ENCODE data around the gene TMEM53.

Gene TMEM53

DNA sequence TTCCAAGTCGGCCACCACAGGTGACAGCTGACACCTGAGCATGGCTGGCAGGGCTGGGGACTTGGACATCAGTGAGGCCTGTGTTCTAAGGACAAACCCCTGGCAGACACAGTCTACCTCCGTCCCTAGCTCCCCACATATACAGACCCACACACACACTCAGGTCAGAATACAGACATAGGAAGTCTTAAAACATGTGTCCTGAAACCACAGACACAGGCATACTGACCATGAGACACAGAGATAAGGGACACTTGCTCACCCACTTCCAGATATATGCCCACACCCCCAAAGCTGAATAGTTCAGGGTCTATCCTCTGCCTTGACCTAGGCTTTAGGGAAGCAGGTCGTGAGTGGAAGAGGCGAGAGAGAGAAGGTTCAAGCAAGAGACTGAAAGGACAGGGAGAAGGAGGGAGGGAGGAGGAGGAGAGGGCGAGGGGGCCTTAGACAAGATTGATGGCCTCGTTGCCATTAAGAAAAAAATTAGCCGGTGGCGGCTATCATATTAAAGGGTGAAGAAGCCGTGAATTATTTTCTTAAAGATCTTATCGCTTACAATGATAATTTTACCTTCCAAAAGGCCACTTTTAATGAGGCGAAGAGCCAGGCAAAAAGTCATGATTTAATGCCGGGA, 49.9 kb downstream of the TMEM53 start:
- Histone ChIP-seq H3K36me3 (ENCODE audit: control insufficient read depth, insufficient read depth, low read length) (no peaks in the 10 kb centered on the region), H3K4me3 (ENCODE audit: low read length) (no peak overlapping the region), H3K27ac (ENCODE audit: low read depth, low read length) (no peak overlapping the region), H3K4me1 (ENCODE audit: control insufficient read depth, insufficient read depth, low read length) (peaks cover 7% of the 10 kb centered on the region), H3K27me3 (ENCODE audit: control insufficient read depth, insufficient read depth, low read length) (no peaks in the 10 kb centered on the region), H3K9ac (ENCODE audit: low read length) (no peak overlapping the region)

DNA sequence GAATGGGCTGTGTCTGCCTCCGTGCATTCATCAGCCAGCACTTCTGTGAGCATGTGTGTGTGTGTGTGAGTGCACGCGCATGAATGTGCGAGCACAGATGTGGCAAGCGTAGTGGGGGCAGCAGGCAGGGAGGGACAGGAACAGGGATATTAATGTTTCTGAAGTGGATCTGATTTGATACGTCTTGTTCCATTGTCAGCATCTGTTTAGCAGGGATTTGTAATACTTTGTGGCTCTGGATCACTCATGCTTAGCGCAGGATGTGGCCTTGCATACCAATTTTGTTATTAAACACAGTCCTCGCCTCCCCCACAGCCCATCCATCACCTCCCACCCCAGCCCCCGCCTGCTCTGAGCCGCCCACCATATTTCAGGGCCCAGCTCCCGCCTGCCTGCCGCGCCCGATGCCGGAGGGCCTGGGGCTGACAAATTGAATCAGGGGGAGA, 52.4 kb downstream of the TMEM53 start:
- H3K27ac ChIP-seq (ENCODE audit: low read depth, low read length), result no peak overlapping the region
- H3K36me3 ChIP-seq (ENCODE audit: control insufficient read depth, insufficient read depth, low read length), result no peaks in the 10 kb centered on the region
- H3K9ac ChIP-seq (ENCODE audit: low read length), result no peak overlapping the region
- H3K4me3 ChIP-seq (ENCODE audit: low read length), result no peak overlapping the region
- peaks cover 18% of the 10 kb centered on the region for H3K4me1 ChIP-seq (ENCODE audit: control insufficient read depth, insufficient read depth, low read length)
- H3K27me3 ChIP-seq (ENCODE audit: control insufficient read depth, insufficient read depth, low read length), result peaks cover 3% of the 10 kb centered on the region

DNA sequence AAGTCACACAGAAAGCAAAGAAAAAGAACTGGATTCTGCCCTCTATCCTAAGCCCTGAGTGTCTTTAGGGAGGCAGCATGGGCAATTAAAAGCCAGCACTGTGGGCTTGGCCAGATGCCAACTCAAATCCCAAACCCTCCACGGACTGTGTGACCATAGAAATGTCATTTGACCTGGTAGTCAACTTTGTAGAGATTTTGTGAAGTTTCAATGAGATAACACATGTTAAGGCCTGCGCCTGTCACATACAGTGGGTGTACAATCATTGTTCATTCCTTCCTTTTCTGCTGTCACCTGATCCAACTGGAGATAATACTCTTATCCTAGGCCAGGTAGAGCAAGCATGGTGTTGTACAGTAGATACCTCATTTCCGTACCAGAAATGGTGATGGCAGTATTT, 54.2 kb downstream of the TMEM53 start:
- Histone ChIP-seq H3K9ac (ENCODE audit: low read length) (no peak overlapping the region), H3K36me3 (ENCODE audit: control insufficient read depth, insufficient read depth, low read length) (no peaks in the 10 kb centered on the region), H3K27ac (ENCODE audit: low read depth, low read length) (peak overlapping the region; percentile 67), H3K4me1 (ENCODE audit: control insufficient read depth, insufficient read depth, low read length) (peaks cover 18% of the 10 kb centered on the region), H3K4me3 (ENCODE audit: low read length) (no peak overlapping the region), H3K27me3 (ENCODE audit: control insufficient read depth, insufficient read depth, low read length) (peaks cover 7% of the 10 kb centered on the region)

- H3K4me1 ChIP-seq (ENCODE audit: control insufficient read depth, insufficient read depth, low read length), result peaks cover 18% of the 10 kb centered on the region
- no peak overlapping the region for H3K4me3 ChIP-seq (ENCODE audit: low read length)
- H3K36me3 ChIP-seq (ENCODE audit: control insufficient read depth, insufficient read depth, low read length), result no peaks in the 10 kb centered on the region
- H3K27ac ChIP-seq (ENCODE audit: low read depth, low read length), result peak overlapping the region; percentile 67
- H3K27me3 ChIP-seq (ENCODE audit: control insufficient read depth, insufficient read depth, low read length), result peaks cover 7% of the 10 kb centered on the region
- no peak overlapping the region for H3K9ac ChIP-seq (ENCODE audit: low read length)
These were observed 54.9 kb downstream of the TMEM53 start for GRCh38 chr1:44619261-44619900.

DNA sequence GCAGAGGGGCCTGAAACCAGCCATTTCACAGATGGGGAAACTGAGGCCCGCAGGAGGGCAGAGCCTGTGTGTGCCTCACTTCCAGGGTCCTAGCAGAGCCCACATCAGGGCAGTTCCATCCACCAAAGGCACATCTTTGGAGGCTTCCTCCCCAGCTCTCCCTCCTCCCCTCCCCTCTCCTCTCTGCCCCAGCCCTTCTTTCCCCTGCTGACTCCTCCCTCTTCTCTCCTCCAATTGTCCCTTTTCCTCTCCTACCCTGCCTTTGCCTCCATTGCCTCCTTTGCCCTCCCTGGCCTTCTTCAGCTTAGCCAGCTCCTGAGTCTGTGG, 56.6 kb downstream of the TMEM53 start:
- Histone ChIP-seq H3K4me1 (ENCODE audit: control insufficient read depth, insufficient read depth, low read length) (peaks cover 18% of the 10 kb centered on the region), H3K27ac (ENCODE audit: low read depth, low read length) (peak overlapping the region; percentile 65), H3K36me3 (ENCODE audit: control insufficient read depth, insufficient read depth, low read length) (no peaks in the 10 kb centered on the region), H3K27me3 (ENCODE audit: control insufficient read depth, insufficient read depth, low read length) (peaks cover 7% of the 10 kb centered on the region), H3K9ac (ENCODE audit: low read length) (no peak overlapping the region), H3K4me3 (ENCODE audit: low read length) (peak overlapping the region; percentile 31)

GRCh38 chr1:44616991-44617702, 57.1 kb downstream of the TMEM53 start:
- Histone ChIP-seq H3K36me3 (ENCODE audit: control insufficient read depth, insufficient read depth, low read length) (no peaks in the 10 kb centered on the region), H3K4me3 (ENCODE audit: low read length) (peak overlapping the region; percentile 31), H3K9ac (ENCODE audit: low read length) (no peak overlapping the region), H3K4me1 (ENCODE audit: control insufficient read depth, insufficient read depth, low read length) (peaks cover 18% of the 10 kb centered on the region), H3K27me3 (ENCODE audit: control insufficient read depth, insufficient read depth, low read length) (peaks cover 7% of the 10 kb centered on the region), H3K27ac (ENCODE audit: low read depth, low read length) (peak overlapping the region; percentile 65)

GRCh38 chr1:44616284-44616990, 57.8 kb downstream of the TMEM53 start:
- Histone ChIP-seq H3K27me3 (ENCODE audit: control insufficient read depth, insufficient read depth, low read length) (peaks cover 7% of the 10 kb centered on the region), H3K4me3 (ENCODE audit: low read length) (peak overlapping the region; percentile 31), H3K36me3 (ENCODE audit: control insufficient read depth, insufficient read depth, low read length) (no peaks in the 10 kb centered on the region), H3K9ac (ENCODE audit: low read length) (no peak overlapping the region), H3K4me1 (ENCODE audit: control insufficient read depth, insufficient read depth, low read length) (peaks cover 18% of the 10 kb centered on the region), H3K27ac (ENCODE audit: low read depth, low read length) (no peak overlapping the region)

- H3K36me3 ChIP-seq (ENCODE audit: control insufficient read depth, insufficient read depth, low read length), result no peaks in the 10 kb centered on the region
- H3K4me3 ChIP-seq (ENCODE audit: low read length), result no peak overlapping the region
- H3K4me1 ChIP-seq (ENCODE audit: control insufficient read depth, insufficient read depth, low read length), result peaks cover 9% of the 10 kb centered on the region
- H3K27me3 ChIP-seq (ENCODE audit: control insufficient read depth, insufficient read depth, low read length), result peaks cover 11% of the 10 kb centered on the region
- no peak overlapping the region for H3K27ac ChIP-seq (ENCODE audit: low read depth, low read length)
- no peak overlapping the region for H3K9ac ChIP-seq (ENCODE audit: low read length)
These were observed 60.3 kb downstream of the TMEM53 start for GRCh38 chr1:44613941-44614340.

DNA sequence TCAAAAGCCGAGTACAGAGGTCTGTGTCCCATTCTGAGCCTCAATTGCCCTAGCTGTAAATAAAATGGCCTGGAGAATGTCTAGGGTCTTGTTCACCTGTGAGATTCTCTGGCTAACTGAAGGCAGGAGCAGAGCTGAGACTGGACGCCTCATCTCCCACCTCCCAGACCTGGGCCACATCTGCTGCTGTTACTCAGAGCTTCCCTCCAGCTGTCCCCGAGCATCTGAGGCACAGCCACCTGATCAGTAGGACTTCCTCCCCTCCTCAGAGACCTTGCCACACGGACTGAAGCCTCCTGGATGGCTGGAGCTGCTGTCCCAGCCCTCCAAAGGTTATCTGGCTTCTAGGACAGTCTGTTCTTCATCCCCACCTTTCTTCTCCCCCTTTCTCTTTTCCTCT, 62.4 kb downstream of the TMEM53 start:
- H3K27me3 ChIP-seq (ENCODE audit: control insufficient read depth, insufficient read depth, low read length), result peaks cover 8% of the 10 kb centered on the region
- no peak overlapping the region for H3K4me3 ChIP-seq (ENCODE audit: low read length)
- H3K36me3 ChIP-seq (ENCODE audit: control insufficient read depth, insufficient read depth, low read length), result no peaks in the 10 kb centered on the region
- no peak overlapping the region for H3K27ac ChIP-seq (ENCODE audit: low read depth, low read length)
- no peak overlapping the region for H3K9ac ChIP-seq (ENCODE audit: low read length)
- H3K4me1 ChIP-seq (ENCODE audit: control insufficient read depth, insufficient read depth, low read length), result no peaks in the 10 kb centered on the region

- no peaks in the 10 kb centered on the region for H3K4me1 ChIP-seq (ENCODE audit: control insufficient read depth, insufficient read depth, low read length)
- no peak overlapping the region for H3K27ac ChIP-seq (ENCODE audit: low read depth, low read length)
- H3K9ac ChIP-seq (ENCODE audit: low read length), result no peak overlapping the region
- H3K27me3 ChIP-seq (ENCODE audit: control insufficient read depth, insufficient read depth, low read length), result peaks cover 5% of the 10 kb centered on the region
- no peaks in the 10 kb centered on the region for H3K36me3 ChIP-seq (ENCODE audit: control insufficient read depth, insufficient read depth, low read length)
- no peak overlapping the region for H3K4me3 ChIP-seq (ENCODE audit: low read length)
These were observed 62.9 kb downstream of the TMEM53 start for GRCh38 chr1:44611419-44611818.

- Histone ChIP-seq H3K27me3 (ENCODE audit: control insufficient read depth, insufficient read depth, low read length) (peaks cover 5% of the 10 kb centered on the region), H3K4me3 (ENCODE audit: low read length) (no peak overlapping the region), H3K36me3 (ENCODE audit: control insufficient read depth, insufficient read depth, low read length) (no peaks in the 10 kb centered on the region), H3K27ac (ENCODE audit: low read depth, low read length) (no peak overlapping the region), H3K9ac (ENCODE audit: low read length) (no peak overlapping the region), H3K4me1 (ENCODE audit: control insufficient read depth, insufficient read depth, low read length) (no peaks in the 10 kb centered on the region)
These were observed 63.6 kb downstream of the TMEM53 start for GRCh38 chr1:44610527-44611148.
